T-cell (primary cell): ENCODE data around the gene SYCE3. TPM values are rescaled to one million over a fixed set of nuclear protein-coding genes. Genes with fewer than 3 reads are reported as not detected.

Experiments used
- ATAC-seq, 4 experiments: fragments of 200-7000 bp in 3 of 4; fragments of 150-1000 bp in 1 of 4; cut with Tn5 transposase; replicated peaks in 1 of 4; 1 replicate in 3 of 4; 2 replicates in 1 of 4; pipeline ENCODE4 v1.10.0; 2021; ENCODE audit warnings: moderate library complexity in 3 of 4, mild to moderate bottlenecking in 2 of 4, moderate number of reproducible peaks in 1 of 4
- CTCF ChIA-PET, 2 donors: fragments of 300-600 bp; sonication (Branson Sonifier 250); formaldehyde crosslinking; loops; one replicate each; lab custom pipeline; 2022; ENCODE audit warnings: antibody characterized with exemption in 2 of 2; lab: Charles Lee
- POLR2A ChIA-PET, 2 donors: fragments of 300-600 bp; sonication (Branson Sonifier 250); formaldehyde crosslinking; loops; one replicate each; lab custom pipeline; 2022; ENCODE audit warnings: antibody characterized with exemption in 2 of 2; lab: Charles Lee
- DNase-seq, 35 experiments: peaks; one replicate each; pipeline versions ENCODE4 v3.0.0 to v3.0.0-alpha.2; 2013 to 2023
- H3K27ac ChIP-seq: one replicate; pipeline ENCODE4 v1.5.1; 2013; ENCODE audit warnings: low read length
- H3K27me3 ChIP-seq, 2 experiments: replicated peaks in 1 of 2; 1 replicate in 1 of 2; 2 replicates in 1 of 2; pipeline versions ENCODE4 v1.6.1 to v1.7.0; 2013; ENCODE audit warnings: low read length in 1 of 2, mixed read lengths in 1 of 2; ENCODE audit not compliant: control insufficient read depth in 2 of 2, insufficient read depth in 2 of 2; ENCODE audit errors: extremely low read depth in 1 of 2
- H3K36me3 ChIP-seq, 2 donors: 1 replicate in 1 of 2; 2 replicates in 1 of 2; pipeline versions ENCODE4 v1.6.1 to v1.7.0; 2013; ENCODE audit warnings: low read length in 1 of 2; ENCODE audit not compliant: control insufficient read depth in 2 of 2, insufficient read depth in 1 of 2; ENCODE audit errors: extremely low read depth in 1 of 2
- H3K4me1 ChIP-seq, 2 experiments: 1 replicate in 1 of 2; 2 replicates in 1 of 2; pipeline versions ENCODE4 v1.6.1 to v1.7.0; 2013; ENCODE audit warnings: low read length in 2 of 2, mixed read lengths in 1 of 2; ENCODE audit not compliant: insufficient read depth in 2 of 2, control insufficient read depth in 1 of 2; ENCODE audit errors: extremely low read depth in 1 of 2
- H3K4me3 ChIP-seq, 2 donors: 1 replicate in 1 of 2; 2 replicates in 1 of 2; pipeline versions ENCODE4 v1.5.1 to v1.7.0; 2013; ENCODE audit warnings: mild to moderate bottlenecking in 2 of 2, low read length in 1 of 2, moderate library complexity in 1 of 2; ENCODE audit not compliant: control insufficient read depth in 1 of 2; ENCODE audit errors: extremely low read depth in 1 of 2
- H3K9me3 ChIP-seq: 2 replicates; pipeline ENCODE4 v1.7.0; 2013
- H3K27ac Mint-ChIP-seq, 2 donors: one replicate each; pipeline ENCODE4 v1.8.0; 2020 to 2021; ENCODE audit warnings: mild to moderate bottlenecking in 2 of 2, mixed read lengths in 2 of 2
- H3K27me3 Mint-ChIP-seq, 2 donors: one replicate each; pipeline ENCODE4 v1.8.0; 2021 to 2022; ENCODE audit warnings: mixed read lengths in 2 of 2
- H3K36me3 Mint-ChIP-seq: one replicate; pipeline ENCODE4 v1.8.0; 2021; ENCODE audit warnings: mixed read lengths
- H3K4me1 Mint-ChIP-seq, 3 donors: one replicate each; pipeline ENCODE4 v1.8.0; 2020 to 2022; ENCODE audit warnings: mixed read lengths in 3 of 3, mild to moderate bottlenecking in 1 of 3
- H3K4me3 Mint-ChIP-seq, 3 donors: one replicate each; pipeline ENCODE4 v1.8.0; 2020 to 2022; ENCODE audit warnings: mild to moderate bottlenecking in 3 of 3, mixed read lengths in 3 of 3, moderate library complexity in 3 of 3
- H3K9me3 Mint-ChIP-seq, 3 donors: one replicate each; pipeline ENCODE4 v1.8.0; 2020 to 2022; ENCODE audit warnings: mixed read lengths in 3 of 3
- WGBS: methylation state at CpG from one replicate; pipeline ENCODE4 v1.1.5; 2013; ENCODE audit warnings: missing lambda C conversion rate; ENCODE audit not compliant: insufficient coverage; 5-methylcytosine and 5-hydroxymethylcytosine counted together
- total RNA-seq, 35 experiments: library from RNA in 6 of 35; stranded (reverse) in 6 of 35; fragments of 120-200 nt in 1 of 35; gene quantifications; one replicate each; pipeline versions ENCODE4 v1.2.1 to v1.2.4 and lab custom pipeline; 2013 to 2026

Gene SYCE3
- total RNA-seq, 5 donors from 2014 or later (not counting 1 experiment from before 2014, with no cell fraction given): not detected

DNA sequence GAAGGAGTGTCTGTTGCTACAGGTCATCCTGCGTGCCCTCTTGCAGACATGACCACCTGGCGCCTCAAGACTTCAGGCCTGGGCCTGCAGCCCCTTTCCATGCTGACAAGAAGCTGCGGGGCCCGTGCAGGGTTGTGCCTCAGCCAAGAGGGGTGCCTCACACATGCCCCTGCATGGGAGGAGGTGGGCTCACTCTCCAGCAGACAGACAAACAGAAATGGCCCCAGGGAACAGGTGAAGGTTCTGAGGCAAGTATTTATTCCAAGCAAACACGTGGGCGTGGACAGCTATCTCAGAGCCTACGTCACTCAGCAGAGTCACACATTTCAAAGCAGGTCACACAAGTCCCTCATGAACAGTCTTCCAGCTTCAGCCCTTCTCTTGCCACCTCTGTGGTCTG, 5.9 kb upstream of the SYCE3 start:
- DNase-seq (no peak), ATAC-seq (no peak)
- Histone ChIP-seq H3K27me3 (peaks cover 0 to 2% of the 10 kb centered on the region in 2 experiments), H3K36me3 (peaks cover 14 to 39% of the 10 kb centered on the region in 2 donors), H3K9me3 (no peaks in the 10 kb centered on the region), H3K27ac (no peak overlapping the region), H3K4me1 (peaks cover 0 to 2% of the 10 kb centered on the region in 2 experiments), H3K4me3 (no peak overlapping the region)
- H3K27me3 Mint-ChIP-seq: no peaks in the 10 kb centered on the region
- WGBS: 100% methylated on average over 2 of the region's 7 CpGs
- no peak overlapping the region for H3K27ac Mint-ChIP-seq
- ChIA-PET POLR2A (interaction anchor here in 1 of 2 donors (0.5 kb wide), 1 partner anchor 78 kb away, joined by 3 read pairs; no protein-coding TSS in a partner anchor), CTCF (no interaction called here)
- H3K4me3 Mint-ChIP-seq: no peak overlapping the region
- H3K36me3 Mint-ChIP-seq: peaks cover 27% of the 10 kb centered on the region
- peaks cover 0 to 3% (median 3%) of the 10 kb centered on the region in 3 donors for H3K4me1 Mint-ChIP-seq
- H3K9me3 Mint-ChIP-seq: no peaks in the 10 kb centered on the region

DNA sequence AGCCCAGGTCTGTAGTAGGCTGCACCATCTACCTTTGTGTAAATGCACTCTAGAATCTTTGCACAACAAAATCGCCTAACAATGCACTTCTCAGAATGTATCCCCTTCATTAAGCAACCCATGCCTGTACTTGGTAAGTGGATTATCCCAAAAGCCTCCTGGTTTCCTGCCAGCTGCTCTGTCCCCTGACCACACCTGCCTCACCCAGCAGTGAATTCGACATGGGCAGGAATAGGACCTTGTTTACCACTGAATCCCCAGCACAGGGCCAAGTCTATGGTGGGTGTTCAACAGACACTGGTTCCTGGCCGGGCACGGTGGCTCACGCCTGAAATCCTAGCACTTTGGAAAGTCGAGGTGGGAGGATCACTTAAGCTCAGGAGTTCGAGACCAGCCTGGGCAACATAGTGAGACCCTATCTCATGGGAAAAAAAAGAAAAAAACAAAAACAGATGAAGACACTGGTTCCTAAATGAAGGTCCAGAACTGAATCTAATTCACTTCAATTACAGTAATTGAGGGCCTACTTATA, 5.1 kb upstream of the SYCE3 start:
- Histone ChIP-seq H3K27me3 (peaks cover 0 to 2% of the 10 kb centered on the region in 2 experiments), H3K4me3 (no peak overlapping the region), H3K27ac (no peak overlapping the region), H3K36me3 (peaks cover 14 to 38% of the 10 kb centered on the region in 2 donors), H3K4me1 (peaks cover 0 to 10% of the 10 kb centered on the region in 2 experiments), H3K9me3 (no peaks in the 10 kb centered on the region)
- peaks cover 8 to 11% (median 11%) of the 10 kb centered on the region in 3 donors for H3K4me1 Mint-ChIP-seq
- H3K9me3 Mint-ChIP-seq: no peaks in the 10 kb centered on the region
- WGBS: 88% methylated on average over 1 of the region's 7 CpGs
- ATAC-seq (no peak), DNase-seq (no peak)
- no peaks in the 10 kb centered on the region for H3K27me3 Mint-ChIP-seq
- H3K36me3 Mint-ChIP-seq: peaks cover 27% of the 10 kb centered on the region
- ChIA-PET CTCF (no interaction called here), POLR2A (no interaction called here)
- no peak overlapping the region for H3K4me3 Mint-ChIP-seq
- no peak overlapping the region for H3K27ac Mint-ChIP-seq

DNA sequence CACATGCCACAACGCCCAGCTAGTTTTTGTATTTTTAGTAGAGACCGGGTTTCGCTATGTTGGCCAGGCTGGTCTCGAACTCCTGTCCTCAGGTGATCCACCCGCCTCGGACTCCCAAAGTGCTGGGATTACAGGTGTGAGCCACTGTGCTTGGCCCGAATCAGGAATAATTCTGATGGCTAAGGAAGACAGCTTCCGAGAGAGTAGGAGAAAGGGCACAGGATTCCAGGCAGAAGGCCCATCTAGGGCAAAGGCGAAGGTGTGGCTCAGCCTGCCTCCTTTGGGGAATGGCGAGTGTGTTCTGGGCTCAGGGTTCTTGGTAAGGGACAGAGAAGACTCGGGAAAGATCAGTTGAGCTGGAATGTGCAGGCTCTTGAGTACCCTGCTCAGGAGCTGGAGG, 1.6 kb upstream of the SYCE3 start:
- peaks cover 17 to 20% (median 17%) of the 10 kb centered on the region in 3 donors for H3K4me1 Mint-ChIP-seq
- 95% methylated on average over 11 of the region's 11 CpGs for WGBS

DNA sequence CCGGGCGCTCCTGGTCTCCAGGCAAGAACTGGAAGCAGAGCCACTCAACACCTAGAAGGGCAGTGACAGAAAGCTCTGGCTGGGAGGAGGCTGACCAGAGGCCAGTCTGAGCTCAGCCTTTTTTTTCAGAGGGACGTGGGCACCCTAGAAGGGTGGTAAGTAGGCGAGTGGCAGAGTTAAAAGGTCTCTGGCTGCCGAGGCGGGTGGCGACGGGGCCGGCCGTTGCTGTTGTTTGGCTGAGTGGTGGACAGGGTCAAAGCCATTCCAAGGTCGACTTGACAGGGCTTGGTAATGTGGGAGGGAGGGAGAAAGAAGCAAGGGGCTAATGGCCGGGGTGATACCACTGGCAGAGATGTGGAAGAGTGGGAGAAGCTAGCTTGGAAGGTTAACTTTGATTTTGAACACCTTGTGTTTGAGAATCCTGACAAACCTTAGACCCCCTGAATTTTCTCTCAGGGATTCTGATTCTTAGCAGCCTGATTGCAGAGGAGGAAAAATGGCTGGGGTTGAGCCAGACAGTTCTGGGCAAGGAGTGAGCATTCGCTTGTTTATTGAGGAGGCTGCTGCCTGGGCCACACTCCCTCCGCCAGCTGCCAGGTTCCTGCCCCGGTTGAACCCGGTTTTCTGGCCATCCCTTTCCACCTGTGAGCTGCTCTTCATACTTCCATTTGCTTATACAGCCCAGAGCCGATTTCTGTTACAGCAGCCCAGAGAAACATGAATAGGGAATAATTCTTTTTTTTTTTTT, 868 bp upstream of the SYCE3 start:
- ATAC-seq (peak in 2 of 4 experiments; percentile 1 to 2), DNase-seq (no peak)
- no peaks in the 10 kb centered on the region for H3K9me3 ChIP-seq
- peak overlapping the region; percentile 88 to 89 for H3K27ac Mint-ChIP-seq
- CTCF ChIA-PET: interaction anchor here in 1 of 2 donors (0.6 to 2.3 kb wide), 9 partner anchors 16 to 66 kb away, joined by 3 to 15 read pairs (median 5); partner anchors contain the start of genes LMF2 and SCO2
- POLR2A ChIA-PET: interaction anchor here in 1 of 2 donors (0.5 to 1.2 kb wide), 4 partner anchors 38 to 236 kb away, joined by 3 to 7 read pairs (median 4); partner anchors contain the start of gene NCAPH2
- H3K9me3 Mint-ChIP-seq: no peaks in the 10 kb centered on the region
- WGBS: 23% methylated on average over 5 of the region's 17 CpGs
- H3K36me3 Mint-ChIP-seq: peaks cover 2% of the 10 kb centered on the region
- H3K4me1 Mint-ChIP-seq: peaks cover 17 to 20% (median 17%) of the 10 kb centered on the region in 3 donors
- H3K27me3 ChIP-seq: peaks cover 0 to 3% of the 10 kb centered on the region in 2 experiments
- peaks cover 2 to 3% of the 10 kb centered on the region in 2 donors for H3K36me3 ChIP-seq
- peak overlapping the region; percentile 90 to 93 (median 90) for H3K4me3 Mint-ChIP-seq
- no peaks in the 10 kb centered on the region for H3K27me3 Mint-ChIP-seq
- peaks cover 0 to 17% of the 10 kb centered on the region in 2 experiments for H3K4me1 ChIP-seq
- no peak overlapping the region for H3K27ac ChIP-seq
- H3K4me3 ChIP-seq: peak overlapping the region; percentile 81 to 83

More for the DNA sequence above, 1.6 kb upstream of the SYCE3 start:
- Mint-ChIP-seq H3K9me3 (no peaks in the 10 kb centered on the region), H3K27ac (no peak overlapping the region), H3K4me3 (peak overlapping the region in 1 of 3 donors; percentile 90), H3K27me3 (no peaks in the 10 kb centered on the region), H3K36me3 (peaks cover 4% of the 10 kb centered on the region)
- peaks cover 0 to 2% of the 10 kb centered on the region in 2 experiments for H3K27me3 ChIP-seq
- H3K36me3 ChIP-seq: peaks cover 7 to 8% of the 10 kb centered on the region in 2 donors
- H3K4me3 ChIP-seq: no peak overlapping the region
- no peaks in the 10 kb centered on the region for H3K9me3 ChIP-seq
- ATAC-seq (no peak), DNase-seq (no peak)
- CTCF ChIA-PET: interaction anchor here in 1 of 2 donors (0.6 to 2.3 kb wide), 3 partner anchors 39 to 57 kb away, joined by 3 to 13 read pairs (median 5); partner anchors contain the start of genes LMF2 and SCO2
- peaks cover 0 to 17% of the 10 kb centered on the region in 2 experiments for H3K4me1 ChIP-seq
- H3K27ac ChIP-seq: no peak overlapping the region
- POLR2A ChIA-PET: interaction anchor here in 1 of 2 donors (0.5 kb wide), 1 partner anchor 237 kb away, joined by 3 read pairs; no protein-coding TSS in a partner anchor

DNA sequence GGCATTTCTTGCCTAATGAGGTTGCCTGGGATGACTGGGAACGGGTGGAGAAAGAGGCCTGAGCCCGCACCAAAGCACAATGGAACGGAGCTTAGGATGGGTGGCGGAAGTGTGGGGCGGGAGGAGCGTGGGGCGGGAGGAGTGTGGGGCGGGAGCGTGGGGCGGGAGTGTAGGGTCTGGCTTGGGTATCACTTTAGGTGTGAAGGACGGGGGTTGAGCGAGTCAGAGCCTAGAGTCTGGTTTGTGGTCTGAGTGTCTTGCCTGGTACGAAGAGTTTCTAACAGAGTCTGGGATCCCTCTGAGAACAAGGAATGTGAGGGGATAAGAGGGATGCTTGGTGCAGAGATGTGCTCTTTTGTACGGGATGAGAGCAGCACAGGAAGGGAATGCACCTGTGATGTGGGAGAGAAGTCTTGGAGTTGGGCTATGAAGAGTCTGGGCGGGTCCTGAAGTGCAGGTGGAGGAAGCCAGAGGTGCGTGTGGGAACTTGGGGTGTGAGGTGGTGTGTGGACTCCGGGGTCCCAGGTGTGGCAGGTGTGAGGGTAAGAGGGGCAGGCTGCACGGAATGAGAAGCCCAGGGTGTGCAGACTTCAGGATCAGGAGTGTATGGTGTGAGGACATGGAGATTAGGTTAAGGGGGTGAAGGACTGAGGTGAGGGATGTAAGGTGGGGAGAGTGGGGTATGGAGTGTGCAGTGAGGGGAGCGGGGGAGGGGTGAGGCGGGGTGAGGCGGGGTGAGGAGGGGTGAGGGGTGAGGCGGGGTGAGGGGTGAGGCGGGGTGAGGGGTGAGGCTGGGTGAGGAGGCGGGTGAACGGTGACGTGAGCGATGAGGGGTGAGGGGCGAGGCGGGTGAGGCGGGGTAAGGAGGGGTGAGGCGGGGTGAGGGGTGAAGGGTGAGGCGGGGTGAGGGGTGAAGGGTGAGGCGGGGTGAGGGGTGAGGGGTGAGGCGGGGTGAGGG, 1.0 kb downstream of the SYCE3 start:
- Mint-ChIP-seq H3K36me3 (no peaks in the 10 kb centered on the region), H3K27ac (peak overlapping the region; percentile 71 to 84), H3K9me3 (no peaks in the 10 kb centered on the region), H3K4me1 (peaks cover 17 to 20% (median 17%) of the 10 kb centered on the region in 3 donors), H3K27me3 (no peaks in the 10 kb centered on the region), H3K4me3 (peak overlapping the region in 2 of 3 donors; percentile 64 to 69)
- WGBS: 71% methylated on average over 14 of the region's 34 CpGs
- peaks cover 0 to 17% of the 10 kb centered on the region in 2 experiments for H3K4me1 ChIP-seq
- H3K27ac ChIP-seq: no peak overlapping the region
- H3K4me3 ChIP-seq: no peak overlapping the region
- H3K36me3 ChIP-seq: no peaks in the 10 kb centered on the region
- ChIA-PET POLR2A (interaction anchor here in 1 of 2 donors (0.6 kb wide), 1 partner anchor 736 kb away, joined by 4 read pairs; no protein-coding TSS in a partner anchor), CTCF (no interaction called here)
- ATAC-seq (no peak), DNase-seq (peak in 4 of 35 experiments; percentile 31 to 49 (median 37))
- peaks cover 0 to 5% of the 10 kb centered on the region in 2 experiments for H3K27me3 ChIP-seq
- no peaks in the 10 kb centered on the region for H3K9me3 ChIP-seq
